Suprapubic skin (tissue), 3 donors: ENCODE results near the gene CBL.

Experiments used
- CTCF ChIP-seq, 2 donors: fragments of 200-600 bp in 1 of 2; fragments of 450-650 bp in 1 of 2; sonication (generic) in 1 of 2; IDR thresholded peaks; one replicate each; pipeline ENCODE4 v1.5.1; 2016 to 2019; ENCODE audit warnings: antibody characterized with exemption in 2 of 2, mild to moderate bottlenecking in 1 of 2, moderate library complexity in 1 of 2
- POLR2A ChIP-seq, 2 donors: fragments of 450-650 bp; IDR thresholded peaks; one replicate each; pipeline ENCODE4 v1.6.1; 2017; ENCODE audit warnings: antibody characterized with exemption in 2 of 2, mild to moderate bottlenecking in 2 of 2, moderate library complexity in 2 of 2

GRCh38 chr11:119306373-119306890 lies 100.3 kb downstream of the CBL start:
- TF ChIP-seq POLR2A (IDR thresholded peaks at IDR 0.05) (no peak), CTCF (IDR thresholded peaks at IDR 0.05) (no peak)
